Ishikawa (cell line): ENCODE results near the gene SPATA2L.

Source experiments
- CEBPB ChIP-seq: IDR thresholded peaks from 2 replicates; pipeline ENCODE4 v1.6.1; 2012
- CREB1 ChIP-seq: IDR thresholded peaks from 2 replicates; pipeline ENCODE4 v1.6.1; 2012; ENCODE audit warnings: low read depth
- EGR1 ChIP-seq: IDR thresholded peaks from 2 replicates; pipeline ENCODE4 v1.6.1; 2012
- EP300 ChIP-seq: IDR thresholded peaks from 2 replicates; pipeline ENCODE4 v1.6.1; 2012; ENCODE audit warnings: borderline replicate concordance
- FOXM1 ChIP-seq: IDR thresholded peaks from 2 replicates; pipeline ENCODE4 v1.6.1; 2012; ENCODE audit warnings: low read depth, borderline replicate concordance
- NFIC ChIP-seq: IDR thresholded peaks from 2 replicates; pipeline ENCODE4 v1.6.1; 2012
- RAD21 ChIP-seq: IDR thresholded peaks from 2 replicates; pipeline ENCODE4 v1.6.1; 2012; ENCODE audit warnings: low read depth
- TAF1 ChIP-seq: IDR thresholded peaks from 2 replicates; pipeline ENCODE4 v1.6.1; 2012; ENCODE audit warnings: low read depth, mild to moderate bottlenecking
- TCF12 ChIP-seq: IDR thresholded peaks from 2 replicates; pipeline ENCODE4 v1.6.1; 2012; ENCODE audit warnings: low read depth
- TEAD4 ChIP-seq: IDR thresholded peaks from 2 replicates; pipeline ENCODE4 v1.6.1; 2012
- YY1 ChIP-seq: IDR thresholded peaks from 2 replicates; pipeline ENCODE4 v1.6.1; 2012; ENCODE audit warnings: low read depth
- ZBTB7A ChIP-seq: IDR thresholded peaks from 2 replicates; pipeline ENCODE4 v1.6.1; 2012; ENCODE audit warnings: low read depth
- TF ChIP-seq, protein P1 (sequence below): IDR thresholded peaks from 2 replicates; pipeline ENCODE4 v1.6.1; 2012
- TF ChIP-seq, protein P2 (sequence below): IDR thresholded peaks from 2 replicates; pipeline ENCODE4 v1.6.1; 2012; ENCODE audit warnings: low read depth, mild to moderate bottlenecking
- TF ChIP-seq, protein P3 (sequence below): IDR thresholded peaks from 2 replicates; pipeline ENCODE4 v1.6.1; 2012

The SPATA2L gene

DNA sequence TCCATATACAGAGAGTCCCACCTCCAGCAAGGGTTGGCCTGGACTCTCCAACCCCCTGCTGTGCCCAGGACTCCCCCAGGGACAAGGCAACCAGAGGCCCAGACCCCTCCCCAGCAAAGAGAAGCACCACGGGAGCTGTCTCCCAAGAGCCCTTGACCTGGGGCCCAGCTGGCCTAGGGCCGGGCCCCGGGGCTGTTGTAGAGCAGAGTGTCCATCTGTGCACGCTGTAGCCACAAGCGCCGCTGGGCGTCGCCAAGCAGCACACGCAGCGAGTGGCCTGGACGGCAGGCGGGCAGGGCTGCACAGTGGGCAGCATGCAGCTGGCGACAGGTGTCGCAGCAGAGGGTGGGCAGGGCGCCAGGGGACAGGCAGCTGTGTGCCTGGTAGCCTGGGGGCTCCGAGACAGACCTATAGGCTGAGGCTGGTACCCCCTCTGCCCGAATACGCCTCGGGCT is 4.3 kb downstream of the SPATA2L start:
- TF ChIP-seq EP300 (no peak), TCF12 (no peak)

DNA sequence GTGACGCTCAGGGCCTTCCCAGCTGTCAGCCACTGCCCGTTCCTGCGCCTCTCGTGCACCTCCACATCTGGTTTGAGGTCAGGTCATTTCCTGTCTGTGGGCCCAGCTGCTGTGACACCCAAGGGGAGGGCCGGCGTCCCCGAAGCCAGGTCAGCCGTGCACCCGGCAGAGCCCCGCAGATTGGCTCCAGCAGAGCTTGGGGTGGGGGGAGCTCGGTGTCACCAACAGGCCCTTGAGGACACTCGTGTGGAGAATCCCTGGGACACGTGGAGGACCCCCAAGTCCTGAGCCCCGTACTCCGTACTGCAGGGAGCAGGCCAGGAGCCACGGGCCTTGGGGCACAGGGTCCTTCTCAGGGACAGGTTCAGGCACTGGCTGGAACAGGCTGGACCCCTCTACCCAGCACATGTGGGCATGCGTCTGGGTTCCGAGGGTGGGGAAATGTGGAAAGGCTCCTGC is 4.8 kb downstream of the SPATA2L start:
- TF ChIP-seq, protein P1, sequence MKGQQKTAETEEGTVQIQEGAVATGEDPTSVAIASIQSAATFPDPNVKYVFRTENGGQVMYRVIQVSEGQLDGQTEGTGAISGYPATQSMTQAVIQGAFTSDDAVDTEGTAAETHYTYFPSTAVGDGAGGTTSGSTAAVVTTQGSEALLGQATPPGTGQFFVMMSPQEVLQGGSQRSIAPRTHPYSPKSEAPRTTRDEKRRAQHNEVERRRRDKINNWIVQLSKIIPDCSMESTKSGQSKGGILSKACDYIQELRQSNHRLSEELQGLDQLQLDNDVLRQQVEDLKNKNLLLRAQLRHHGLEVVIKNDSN: no peak
- no peak for TF ChIP-seq TEAD4
- TF ChIP-seq TAF1: no peak
- TF ChIP-seq ZBTB7A: no peak
- TF ChIP-seq, protein P2, sequence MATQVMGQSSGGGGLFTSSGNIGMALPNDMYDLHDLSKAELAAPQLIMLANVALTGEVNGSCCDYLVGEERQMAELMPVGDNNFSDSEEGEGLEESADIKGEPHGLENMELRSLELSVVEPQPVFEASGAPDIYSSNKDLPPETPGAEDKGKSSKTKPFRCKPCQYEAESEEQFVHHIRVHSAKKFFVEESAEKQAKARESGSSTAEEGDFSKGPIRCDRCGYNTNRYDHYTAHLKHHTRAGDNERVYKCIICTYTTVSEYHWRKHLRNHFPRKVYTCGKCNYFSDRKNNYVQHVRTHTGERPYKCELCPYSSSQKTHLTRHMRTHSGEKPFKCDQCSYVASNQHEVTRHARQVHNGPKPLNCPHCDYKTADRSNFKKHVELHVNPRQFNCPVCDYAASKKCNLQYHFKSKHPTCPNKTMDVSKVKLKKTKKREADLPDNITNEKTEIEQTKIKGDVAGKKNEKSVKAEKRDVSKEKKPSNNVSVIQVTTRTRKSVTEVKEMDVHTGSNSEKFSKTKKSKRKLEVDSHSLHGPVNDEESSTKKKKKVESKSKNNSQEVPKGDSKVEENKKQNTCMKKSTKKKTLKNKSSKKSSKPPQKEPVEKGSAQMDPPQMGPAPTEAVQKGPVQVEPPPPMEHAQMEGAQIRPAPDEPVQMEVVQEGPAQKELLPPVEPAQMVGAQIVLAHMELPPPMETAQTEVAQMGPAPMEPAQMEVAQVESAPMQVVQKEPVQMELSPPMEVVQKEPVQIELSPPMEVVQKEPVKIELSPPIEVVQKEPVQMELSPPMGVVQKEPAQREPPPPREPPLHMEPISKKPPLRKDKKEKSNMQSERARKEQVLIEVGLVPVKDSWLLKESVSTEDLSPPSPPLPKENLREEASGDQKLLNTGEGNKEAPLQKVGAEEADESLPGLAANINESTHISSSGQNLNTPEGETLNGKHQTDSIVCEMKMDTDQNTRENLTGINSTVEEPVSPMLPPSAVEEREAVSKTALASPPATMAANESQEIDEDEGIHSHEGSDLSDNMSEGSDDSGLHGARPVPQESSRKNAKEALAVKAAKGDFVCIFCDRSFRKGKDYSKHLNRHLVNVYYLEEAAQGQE: no peak
- no peak for TF ChIP-seq EP300
- no peak for TF ChIP-seq EGR1
- TF ChIP-seq CREB1: no peak
- TF ChIP-seq, protein P3, sequence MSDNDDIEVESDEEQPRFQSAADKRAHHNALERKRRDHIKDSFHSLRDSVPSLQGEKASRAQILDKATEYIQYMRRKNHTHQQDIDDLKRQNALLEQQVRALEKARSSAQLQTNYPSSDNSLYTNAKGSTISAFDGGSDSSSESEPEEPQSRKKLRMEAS: no peak
- TF ChIP-seq CEBPB: no peak
- TF ChIP-seq RAD21: no peak

DNA sequence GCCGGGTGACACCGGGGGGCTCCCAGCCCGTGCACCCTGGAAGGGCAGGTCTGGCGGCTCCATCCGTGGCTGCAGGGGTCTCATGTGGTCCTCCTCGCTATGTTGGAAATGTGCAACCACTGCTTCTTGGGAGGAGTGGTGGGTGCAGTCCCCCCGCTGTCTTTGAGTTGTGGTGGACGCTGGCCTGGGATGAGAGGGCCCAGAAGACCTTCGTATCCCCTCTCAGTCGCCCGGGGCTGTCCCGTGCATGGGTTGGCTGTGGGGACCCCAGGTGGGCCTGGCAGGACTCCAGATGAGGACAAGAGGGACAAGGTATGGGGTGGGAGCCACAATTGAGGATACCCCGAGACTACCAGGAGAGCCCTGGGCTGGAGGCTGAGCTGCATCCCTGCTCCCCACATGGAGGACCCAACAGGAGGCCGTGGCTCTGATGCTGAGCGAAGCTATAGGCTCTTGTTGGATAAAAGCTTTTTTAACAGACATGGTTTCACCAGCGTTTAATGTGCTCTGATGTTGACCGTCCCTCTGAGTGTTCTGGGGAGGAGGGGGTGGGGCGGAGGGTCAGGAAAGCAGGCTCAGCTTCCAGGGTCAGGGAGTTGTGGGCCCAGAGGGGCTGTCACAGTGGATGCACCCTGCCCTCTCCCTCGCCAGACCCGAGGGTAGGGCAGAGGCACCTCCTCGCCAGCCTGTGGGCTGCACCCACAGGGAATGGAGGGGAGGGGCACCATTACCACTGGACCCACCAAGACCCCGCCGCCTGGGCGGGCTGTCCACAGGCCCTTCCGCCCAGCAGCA is 5.4 kb downstream of the SPATA2L start:
- TF ChIP-seq CREB1 (no peak), YY1 (no peak), RAD21 (no peak), EP300 (no peak), EGR1 (no peak), ZBTB7A (no peak)
- TF ChIP-seq, protein P2: no peak

DNA sequence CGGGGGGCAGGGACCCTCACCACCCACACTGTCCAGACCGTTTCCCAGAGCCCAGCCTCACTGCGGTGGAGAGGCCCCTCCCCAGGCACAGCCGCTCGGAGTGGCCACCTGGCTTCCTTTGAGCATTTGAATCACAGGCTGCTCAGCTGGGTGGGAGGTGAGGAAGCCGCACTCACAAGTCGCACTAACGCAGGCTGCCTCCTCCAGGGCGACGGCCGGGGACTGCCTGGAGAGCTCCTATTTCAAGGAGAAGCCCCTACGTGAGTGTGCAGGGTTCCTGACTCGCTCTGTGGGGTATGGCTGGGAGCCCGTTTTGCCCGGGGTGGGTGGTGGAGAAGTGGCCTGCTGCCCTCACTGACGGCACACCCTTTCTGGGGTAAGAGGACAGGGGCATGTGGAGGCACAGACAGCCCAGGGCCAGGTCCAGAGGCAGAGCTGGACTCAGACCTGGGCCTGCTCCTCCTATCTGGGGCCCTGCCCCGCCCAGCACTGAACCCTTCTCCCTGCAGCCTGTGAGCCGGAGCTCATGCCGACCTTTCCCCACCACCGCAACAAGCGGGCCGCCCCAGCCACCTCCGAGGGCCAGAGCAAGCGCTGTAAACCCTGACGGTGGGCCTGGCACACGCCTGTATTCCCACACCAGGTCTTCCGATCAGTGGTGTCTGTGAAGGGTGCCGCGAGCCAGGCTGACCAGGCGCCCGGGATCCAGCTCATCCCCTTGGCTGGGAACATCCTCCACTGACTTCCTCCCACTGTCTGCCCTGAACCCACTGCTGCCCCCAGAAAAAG is 6.2 kb downstream of the SPATA2L start:
- TF ChIP-seq RAD21: no peak
- TF ChIP-seq, protein P3: no peak

DNA sequence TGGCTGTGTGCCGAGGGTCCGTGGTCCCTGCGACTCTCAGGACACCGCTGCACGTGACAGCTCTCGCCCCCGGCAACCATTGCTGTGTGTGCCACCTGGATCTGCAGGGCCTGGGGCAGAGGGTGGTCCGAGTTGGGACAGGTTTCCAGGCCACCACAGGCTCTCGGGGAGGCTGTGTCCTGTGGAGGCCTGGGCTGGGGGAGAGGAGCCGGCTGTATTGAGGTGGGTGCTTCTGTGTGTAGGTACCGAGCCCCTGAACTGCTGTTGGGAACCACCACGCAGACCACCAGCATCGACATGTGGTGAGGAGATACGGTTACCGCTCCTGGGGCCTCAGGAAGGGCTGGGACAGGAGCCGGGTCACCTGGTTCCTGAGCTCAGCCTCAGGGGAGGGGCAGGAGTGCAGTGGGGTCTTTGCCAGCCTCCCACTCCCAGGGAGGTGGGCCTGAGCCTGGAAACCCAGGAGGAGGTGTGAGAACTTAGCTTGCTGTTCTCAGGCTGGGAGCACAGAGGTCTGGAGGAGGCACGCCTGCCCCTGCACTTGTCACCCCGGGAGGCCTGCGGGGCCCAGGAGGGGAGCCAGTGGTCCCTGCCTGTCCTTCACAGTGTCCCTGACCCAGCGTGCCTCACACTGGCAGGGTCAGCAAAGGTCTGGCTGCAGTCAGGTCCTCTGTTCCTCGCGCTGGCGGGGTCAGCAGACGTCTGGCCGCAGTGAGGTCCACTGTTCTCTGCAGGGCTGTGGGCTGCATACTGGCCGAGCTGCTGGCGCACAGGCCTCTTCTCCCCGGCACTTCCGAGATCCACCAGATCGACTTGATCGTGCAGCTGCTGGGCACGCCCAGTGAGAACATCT is 7.3 kb downstream of the SPATA2L start:
- TF ChIP-seq TCF12: no peak
- TF ChIP-seq ZBTB7A: no peak
- TF ChIP-seq NFIC: no peak
- TF ChIP-seq FOXM1: no peak
- no peak for TF ChIP-seq YY1
- TF ChIP-seq CEBPB: no peak
- TF ChIP-seq TAF1: no peak
- TF ChIP-seq EP300: no peak
- no peak for TF ChIP-seq CREB1
- TF ChIP-seq, protein P2: no peak
- no peak for TF ChIP-seq TEAD4
